CD4-positive, alpha-beta T cell treated with Interleukin-6 for 4 hours (primary cell): ENCODE data around the gene AFAP1.

Experiments used
- DNase-seq: peaks from one replicate; pipeline ENCODE4 v3.0.0-alpha.2; 2020; ENCODE audit warnings: mixed read lengths

The AFAP1 gene

DNA sequence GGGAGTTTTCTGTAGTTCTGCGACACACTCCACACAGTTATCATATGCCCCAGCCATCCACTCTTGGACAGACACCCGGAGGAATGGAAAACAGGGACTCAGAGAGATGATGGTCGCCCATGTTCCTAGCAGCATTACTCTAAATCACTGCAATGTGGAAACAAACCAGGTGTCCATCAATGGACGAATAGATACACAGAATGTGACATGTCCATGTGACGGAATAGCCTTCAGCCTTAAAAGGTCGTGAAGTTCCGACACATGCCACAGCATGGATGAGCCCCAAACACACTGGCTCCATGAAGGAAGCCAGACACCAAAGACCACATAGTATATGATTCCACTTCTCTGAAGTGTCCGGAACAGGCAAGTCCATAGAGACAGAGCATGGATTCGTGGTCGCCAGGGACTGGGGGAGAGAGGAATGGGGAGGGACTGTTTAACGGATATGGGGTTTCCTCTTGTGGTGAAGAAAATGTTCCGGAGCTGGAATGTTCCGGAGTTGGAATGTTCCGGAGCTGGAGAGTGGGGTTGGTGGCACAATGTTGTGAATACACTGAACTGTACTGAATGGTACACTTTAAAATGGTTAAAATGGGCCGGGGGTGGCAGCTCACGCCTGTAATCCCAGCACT, 28.7 kb upstream of the AFAP1 start:
- DNase-seq, result no peak

DNA sequence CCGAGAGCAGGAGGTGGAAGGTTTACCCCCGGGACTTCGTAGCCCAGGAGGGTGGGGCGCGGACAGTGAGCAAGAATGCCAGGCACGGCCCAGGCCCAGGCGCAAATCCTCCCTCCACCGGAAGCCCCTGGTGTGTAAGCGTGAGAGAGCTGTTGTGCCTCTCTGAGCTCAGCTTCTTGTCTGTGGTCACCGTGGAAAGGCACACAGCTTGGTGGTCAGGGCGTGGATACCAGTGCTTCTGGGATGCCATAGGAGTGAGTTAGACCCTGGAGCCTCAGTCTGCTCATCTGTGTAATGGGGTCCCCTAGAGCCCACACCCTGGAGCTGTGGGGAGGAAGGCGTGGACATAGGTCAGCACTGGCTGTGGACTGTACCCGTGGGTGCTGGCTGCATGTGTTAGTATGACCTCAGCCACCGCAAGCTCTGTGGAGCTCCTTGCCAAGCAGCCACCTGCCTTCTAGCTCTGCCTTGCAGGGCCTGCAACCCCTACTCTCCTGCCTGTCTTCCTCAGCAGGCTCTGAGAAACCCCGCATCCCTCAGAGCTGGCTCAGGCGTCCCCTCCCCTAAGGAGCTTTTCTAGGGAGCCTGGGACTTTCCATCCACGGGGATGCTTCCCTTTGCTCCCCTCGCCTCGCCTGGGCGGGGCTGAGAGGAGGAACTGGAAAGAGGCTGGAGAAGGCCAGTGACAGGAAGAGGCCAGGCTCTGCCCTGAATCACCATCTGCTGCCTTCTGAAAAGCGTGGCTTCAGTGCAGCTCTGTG, 28.0 kb upstream of the AFAP1 start:
- no peak for DNase-seq

DNA sequence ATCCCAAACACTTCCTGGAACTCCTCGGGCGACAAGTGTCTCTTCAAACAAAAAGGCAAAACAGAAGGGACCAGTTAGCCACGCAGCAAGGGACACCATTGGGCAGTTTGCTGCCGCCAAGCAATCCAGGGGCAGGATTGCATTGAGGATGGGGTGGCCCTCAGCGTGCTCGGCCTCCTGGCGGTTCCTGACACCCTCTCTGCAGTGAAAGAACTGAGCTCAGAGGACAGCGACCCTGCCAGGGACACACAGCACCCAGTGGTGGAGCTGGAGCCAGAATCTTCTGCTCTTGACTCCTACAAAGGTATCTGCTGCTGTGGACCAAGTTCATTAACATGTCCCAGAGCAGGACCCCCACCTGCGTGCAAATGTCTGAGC, 27.4 kb upstream of the AFAP1 start:
- no peak for DNase-seq

DNA sequence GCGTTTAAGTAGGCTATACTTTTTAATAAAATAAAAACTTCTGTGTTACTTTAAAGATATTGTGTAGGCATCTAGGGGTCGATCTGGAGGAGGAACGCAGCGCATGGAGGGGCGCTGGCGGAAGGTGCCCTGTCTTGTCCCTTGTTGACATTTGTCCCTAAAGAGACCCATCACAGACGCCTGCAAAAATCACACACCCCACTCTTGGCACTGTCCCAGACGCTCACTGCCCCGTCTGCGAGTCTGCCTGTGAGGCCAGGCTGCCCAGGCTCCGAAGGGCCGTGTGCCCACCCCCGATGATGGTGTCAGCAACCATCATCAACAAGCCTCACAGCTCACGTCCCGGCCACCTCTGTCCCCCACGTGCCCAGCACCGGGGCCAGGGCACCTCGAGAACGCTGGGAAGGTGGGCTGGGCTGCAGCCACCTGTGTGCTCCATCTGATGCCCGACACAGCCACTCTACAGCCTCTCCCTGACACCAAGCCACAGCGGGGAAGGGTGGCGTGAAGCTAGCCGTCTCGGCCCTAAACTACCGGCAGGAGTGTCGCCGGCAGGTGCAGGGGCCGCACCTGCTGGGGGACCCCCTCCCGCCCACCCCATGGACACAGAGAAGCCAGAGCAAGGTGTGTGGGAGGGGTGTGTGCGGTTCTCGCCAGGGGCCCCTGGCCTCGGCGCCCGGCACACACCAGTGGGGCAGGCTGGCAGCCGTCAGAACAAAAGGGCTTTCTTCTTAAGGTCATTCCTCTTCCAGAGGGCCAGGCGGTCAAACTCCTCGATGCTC, 26.8 kb upstream of the AFAP1 start:
- no peak for DNase-seq

DNA sequence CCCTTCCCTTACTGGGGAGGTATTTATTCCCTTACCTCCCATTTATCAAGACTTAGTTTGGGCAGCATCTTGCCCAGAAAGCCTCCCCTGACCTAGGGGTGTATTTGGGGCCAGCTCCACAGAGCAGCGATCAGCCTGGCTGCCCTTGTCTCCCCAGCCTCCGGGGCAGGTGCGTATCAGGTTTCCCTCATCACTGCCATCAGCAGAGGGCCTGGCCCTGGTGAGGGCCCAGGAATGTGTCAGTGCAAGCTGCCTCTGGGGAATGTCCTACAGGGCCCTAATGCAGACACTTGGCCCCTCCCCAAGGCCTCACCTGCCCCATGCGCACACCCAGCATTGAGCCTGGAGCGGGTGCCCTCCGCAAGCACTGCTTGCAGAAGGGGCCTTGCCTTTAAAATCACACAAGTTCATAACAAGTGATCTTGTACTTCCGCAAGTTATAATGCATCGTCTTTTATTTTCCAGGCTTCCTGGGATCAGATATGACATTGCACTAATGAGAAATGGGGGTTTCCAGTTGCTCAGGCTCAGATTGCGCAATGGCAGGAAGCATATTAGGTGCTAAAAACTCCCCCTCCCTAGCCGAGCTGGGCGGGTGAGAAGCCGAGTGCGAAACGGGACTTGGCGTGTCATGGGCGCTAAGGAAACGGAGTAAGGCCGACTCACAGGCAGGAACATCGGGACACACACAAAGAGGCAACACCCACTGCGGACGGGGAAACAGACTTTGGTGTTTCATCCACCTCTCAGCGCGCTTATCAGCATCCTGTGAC, 25.4 kb upstream of the AFAP1 start:
- DNase-seq, result peak; percentile 50

DNA sequence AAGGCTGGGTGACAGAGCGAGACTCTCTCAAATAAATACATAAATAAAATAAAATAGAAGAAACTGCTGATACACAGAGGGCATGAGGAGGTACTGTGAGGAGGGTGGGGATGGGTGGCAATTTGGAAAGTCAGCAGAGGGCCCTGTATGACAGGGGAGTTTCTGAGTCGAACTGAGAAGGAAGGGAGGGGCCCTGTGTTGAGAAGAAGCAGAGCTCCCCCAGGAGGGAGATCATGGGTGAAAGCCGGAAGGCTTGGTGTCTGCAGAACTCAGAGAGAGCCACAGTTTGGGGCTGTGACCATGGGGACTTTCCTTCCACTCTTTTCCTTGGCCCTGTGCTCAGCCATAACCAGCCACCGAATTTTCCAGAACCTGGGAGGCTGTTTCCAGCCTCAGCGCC, 24.8 kb upstream of the AFAP1 start:
- DNase-seq, result peak; percentile 51

DNA sequence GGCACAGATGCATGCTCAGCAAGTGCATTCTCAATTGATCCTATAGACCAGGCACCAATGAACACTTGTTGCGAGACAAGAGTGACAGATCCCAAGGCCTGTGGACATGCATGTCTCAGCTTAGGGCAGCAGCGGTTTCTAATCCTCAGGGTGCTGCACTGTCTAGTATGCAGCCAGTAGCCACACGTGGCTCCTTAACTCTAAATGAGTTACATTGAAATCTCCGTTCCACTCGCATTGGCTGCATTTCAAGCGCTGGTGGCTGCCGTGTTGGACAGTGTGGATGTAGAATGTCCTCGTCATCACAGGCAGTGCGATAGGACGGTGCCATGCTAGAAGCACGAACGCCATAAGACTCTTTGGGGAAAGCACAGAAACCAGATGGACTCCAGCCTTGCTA, 24.0 kb upstream of the AFAP1 start:
- DNase-seq, result no peak

DNA sequence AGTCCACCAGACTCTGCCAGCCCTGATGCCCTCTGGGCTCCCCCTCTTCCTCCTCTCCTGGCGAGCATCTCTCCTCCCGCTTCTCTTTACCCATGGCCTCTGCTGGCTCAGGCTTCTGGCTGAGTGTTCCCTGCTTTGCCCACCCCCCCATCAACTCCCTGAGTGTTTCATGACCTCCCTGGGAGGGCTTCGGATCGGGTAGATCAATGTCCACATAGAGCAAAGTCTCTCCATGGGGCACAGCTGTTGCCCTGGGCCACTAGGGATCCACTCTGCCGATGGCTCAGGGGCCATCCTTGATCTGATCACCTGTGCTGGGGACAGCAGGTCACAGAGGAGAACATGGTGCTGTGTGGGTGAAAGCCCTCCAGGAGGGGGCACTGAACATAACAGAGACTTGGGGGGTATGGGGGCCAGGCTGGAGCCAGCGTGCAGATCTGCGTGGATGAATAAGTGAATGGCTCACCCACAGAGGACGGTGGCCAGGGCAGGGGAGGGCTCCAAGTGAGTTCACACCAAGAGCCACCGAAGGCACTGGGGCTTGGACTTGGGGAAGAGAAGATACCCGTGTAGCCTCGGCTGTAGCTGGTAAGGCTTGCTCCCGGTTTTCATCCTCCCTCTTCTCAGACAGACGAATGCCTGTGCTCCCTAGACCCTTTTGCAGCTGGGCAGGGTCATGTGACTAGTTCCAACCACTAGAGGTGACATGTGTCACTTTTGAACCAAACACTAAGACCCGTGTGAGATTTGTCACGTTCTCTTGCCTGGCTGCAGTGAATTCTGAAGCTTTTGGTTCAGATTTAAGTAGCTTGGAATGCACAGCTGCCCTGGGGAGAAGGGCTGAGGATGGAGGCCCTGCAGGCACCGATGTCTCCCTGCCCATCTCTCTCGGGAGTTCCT, 23.2 kb upstream of the AFAP1 start:
- no peak for DNase-seq

DNA sequence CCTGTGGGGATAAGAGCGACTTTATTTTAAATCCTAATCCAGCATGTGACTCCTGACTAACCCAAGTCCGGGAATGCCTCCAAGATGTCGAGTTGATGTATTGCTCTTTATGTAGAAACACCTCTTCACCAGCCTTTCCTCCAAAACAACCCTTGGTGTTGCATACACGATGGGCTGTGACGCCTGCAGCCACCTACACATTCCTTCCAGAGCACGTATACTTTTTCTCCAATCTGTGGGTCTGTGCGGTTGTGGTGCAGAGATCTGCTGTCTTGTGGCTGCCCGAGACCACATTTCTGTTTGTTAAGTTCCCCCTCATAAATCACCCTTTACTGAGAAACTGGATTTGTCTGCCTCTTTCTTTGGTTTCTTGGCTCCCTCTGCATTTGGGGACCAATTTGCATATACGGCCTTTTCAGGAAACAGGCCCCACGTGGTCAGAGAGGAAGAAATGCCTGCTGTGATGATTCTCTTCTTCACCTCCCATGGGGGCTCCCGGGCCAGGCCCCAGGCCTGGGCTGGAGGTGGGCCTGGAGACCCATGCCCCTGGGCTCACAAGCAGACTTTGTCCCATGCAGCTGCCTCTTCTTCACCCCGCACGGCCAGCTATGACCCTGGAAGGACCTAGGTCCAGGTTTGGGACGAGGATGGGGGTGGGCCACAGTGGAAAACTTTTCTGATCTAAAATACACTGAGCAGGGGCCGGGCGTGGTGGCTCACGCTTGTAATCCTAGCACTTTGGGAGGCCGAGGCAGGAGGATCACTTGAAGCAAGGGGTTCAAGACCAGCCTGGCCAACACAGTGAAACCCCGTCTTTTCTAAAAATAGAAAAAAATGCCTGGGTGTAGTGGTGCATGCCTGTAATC, 21.4 kb upstream of the AFAP1 start:
- no peak for DNase-seq

DNA sequence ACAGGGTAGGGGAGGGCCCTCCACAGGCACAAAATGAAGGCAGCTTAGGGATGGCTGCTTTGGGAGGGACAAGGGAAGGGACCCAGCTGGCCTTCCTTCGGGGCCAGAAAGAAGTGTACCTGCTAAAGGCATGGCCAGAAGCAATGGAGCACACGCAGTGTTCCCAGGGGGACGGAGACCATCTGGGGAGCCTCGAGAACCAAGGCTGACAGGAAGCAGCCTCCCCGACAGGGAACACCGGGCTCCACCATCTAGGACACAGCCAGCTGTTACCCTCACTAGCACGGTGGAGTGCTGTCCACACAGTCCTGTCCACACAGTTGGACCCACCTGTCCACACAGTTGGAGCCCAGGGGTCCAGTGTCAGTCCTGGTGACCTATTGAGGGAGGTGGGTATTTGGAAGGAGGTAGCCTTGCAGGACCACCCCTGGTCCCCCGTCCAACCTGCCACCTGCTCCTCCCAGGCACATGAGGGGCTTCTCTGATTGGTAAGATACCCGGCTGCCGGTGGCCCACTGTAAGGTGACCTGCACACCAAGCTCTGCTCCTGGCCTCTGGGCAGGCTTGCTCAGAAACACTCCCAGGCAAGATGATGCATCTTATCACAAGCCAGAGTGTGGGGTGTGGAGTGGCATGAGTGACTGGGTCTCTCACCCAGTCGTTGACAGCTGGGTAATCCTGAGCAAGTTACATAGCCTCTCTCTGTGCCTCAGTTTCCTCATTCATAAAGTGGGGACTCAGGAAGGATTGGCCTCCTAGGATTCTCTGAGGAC, 20.5 kb upstream of the AFAP1 start:
- no peak for DNase-seq

DNA sequence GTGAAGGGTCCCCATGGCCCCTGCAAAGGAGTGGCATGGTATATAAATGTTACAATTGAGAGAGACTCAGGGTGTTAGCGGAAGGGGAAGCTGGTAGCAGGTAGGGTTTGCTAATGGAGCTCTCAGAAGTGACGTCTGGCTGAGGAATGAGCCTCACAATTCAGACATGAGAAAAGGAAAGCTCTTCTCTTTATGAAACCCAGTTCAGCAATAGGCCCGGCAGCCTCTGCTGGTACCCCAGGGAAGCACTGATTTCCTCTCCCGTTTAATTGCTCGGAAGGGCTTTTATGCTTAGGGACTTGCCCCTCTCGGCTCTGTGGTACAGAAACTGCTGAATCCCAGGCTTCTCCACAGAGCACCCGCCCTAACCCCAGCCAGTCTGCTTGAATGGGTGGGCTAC, 19.4 kb upstream of the AFAP1 start:
- DNase-seq, result no peak

DNA sequence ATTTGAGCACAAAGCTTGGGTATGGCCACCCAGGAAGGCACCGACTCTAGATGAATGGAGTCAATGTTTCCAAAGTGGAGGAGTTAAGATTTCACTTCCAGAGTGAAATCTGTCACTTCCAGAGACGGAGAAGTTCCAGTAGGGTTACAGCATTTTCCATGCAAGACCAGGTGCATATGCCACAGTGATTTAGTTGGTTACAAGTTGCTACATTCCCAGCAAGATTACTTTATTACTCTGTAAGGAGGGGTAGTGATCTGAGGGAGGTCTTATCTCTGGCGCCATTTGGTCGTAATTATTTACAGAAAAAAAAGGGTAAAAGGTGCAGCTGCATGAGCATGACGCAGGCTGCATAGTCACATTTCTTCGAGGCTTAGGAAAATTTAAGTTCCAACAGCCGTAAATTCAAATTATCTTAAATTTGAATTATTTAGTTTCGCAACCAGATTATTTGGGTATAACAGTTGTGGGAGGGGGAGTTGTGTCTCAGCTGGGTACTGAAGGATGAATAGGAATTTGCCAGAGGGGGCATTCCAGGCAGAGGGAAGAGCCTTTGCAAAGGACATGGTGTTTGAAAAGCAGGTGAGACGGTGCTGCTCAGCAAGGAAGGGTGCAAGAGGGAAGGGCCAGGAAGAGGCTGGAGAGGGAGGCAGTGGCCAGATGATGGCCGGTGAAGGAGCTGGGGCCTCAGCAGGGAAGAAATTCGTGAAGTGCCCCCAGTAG, 17.4 kb upstream of the AFAP1 start:
- DNase-seq, result no peak

DNA sequence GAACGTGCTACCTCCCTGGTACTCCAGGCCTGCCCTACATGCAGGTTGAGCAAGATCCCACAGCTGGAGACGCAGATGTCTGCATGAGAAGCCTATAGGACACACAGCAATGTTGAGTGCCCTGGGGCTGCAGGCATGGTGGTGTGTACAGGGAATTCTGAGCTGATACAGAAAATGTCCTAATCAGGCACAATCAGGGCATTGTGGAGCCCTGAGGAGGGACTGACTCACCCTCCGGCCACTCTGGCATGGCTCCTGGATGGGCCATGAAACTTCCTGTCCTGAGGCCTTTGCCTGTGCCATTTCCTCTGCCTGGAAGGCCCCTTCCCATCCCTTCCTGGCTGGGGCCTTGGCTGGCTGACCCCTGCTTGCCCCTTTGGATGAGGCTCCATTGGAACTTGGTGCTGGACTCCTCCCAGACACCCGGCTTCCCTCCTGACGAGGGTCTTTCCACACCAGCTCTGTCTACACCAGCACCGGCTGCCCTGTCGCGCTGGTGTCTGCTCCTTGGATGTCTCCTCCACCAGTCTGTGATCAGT, 16.7 kb upstream of the AFAP1 start:
- no peak for DNase-seq

DNA sequence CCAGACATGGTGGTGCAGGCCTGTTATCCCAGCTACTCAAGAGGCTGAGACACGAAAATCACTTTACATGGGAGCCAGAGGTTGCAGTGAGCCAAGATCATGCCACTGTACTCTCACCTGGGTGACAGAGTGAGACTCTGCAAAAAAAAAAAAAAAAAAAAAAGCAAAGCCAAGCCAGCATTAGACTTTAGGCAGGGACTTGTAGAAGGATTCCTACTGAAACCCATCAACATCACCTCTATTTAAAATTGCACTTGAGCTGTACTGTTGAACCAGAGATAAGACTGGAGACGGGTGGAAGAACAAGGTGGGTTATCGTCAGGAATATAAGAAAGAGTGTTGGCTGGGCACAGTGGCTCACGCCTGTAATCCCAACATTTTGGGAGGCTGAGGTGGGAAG, 15.7 kb upstream of the AFAP1 start:
- no peak for DNase-seq

DNA sequence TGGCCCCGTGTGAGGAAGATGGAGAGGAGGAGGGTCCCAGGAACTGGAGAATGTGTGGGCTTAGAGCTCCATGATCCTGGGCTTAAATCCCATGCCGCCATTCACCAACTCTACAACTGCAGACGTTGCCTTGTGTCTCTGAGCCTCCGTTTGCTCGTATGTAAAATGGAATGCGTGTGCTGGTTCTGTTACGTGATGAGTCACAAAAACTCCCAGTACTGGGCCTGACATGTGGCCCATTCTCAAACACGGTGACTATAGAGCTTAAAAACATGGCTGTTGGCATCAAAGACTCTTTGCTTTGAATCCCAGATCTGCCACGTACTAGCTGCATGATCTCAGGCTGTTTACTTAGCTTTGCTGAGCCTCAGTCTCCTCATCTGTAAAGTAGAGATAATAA, 13.0 kb upstream of the AFAP1 start:
- DNase-seq, result no peak

DNA sequence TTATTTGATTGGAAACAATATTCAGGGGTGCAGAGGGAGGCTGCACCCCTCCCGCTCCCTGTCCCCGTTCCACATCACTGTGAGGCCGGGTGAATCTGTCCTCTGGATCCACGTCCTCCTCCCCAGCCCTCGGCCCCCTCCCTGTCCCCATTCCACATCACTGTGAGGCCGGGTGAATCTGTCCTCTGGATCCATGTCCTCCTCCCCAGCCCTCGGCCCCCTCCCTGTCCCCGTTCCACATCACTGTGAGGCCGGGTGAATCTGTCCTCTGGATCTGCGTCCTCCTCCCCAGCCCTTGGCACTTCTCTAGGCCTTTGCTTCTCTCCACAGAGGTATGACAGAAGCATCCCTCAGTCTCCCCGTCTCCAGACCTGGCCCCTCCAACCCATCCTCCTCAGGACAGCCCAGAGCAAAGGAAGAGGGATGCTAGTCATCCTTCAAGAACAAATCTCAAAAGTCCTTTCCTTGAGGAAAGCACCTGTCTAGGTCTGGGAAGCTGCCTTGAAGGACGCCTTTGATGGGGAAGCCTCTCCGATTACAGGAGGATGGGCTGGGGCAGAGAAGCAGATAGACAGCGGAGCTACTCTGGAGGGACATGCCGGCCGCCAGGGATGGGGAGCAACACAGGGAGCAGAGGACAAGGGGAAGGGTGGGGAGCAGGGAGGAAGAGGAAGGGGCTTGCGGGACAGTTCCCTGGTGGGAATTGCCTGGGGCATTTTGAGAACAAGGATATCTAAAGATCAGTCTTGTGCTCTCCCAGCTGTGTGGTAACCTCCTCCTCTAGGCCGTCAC, 10.8 kb upstream of the AFAP1 start:
- no peak for DNase-seq

DNA sequence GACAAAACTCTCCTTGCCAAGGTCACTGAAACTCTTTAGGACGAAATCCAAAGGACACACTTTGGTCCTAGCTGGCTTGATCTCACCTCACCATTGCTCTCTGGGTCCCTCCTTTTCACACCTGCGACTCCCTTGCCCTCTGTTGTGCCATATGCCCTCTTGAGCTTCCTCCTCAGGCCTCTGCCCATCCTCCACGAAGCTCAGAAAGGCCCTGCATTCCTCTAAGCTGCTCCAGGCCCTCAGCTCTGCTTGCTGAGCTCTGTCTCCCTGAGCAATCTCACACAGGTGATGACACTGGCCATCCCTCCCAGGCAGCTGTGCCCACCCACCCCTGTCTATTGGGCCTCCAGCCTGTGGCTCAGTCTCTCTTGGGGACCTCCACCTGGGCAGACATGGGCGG, 10.1 kb upstream of the AFAP1 start:
- DNase-seq, result no peak

DNA sequence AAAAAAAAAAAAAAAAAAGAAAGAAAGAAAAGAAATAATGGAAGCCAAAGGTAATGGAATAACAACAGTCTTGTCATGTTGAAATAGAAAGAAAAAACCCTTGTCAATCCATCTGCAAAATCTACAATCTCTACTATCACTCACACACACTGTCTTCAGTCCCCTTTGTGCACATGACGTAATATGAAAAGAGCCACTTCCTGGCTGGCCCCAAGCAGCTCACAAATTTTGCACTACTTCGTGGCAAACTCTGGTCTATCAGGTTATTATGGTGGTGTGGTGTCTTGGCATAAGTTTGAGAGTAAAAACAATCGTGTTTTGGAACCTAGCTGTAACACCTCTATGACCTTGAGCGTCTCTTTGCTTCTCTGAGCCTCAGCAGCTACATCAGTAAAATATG, 8.3 kb upstream of the AFAP1 start:
- no peak for DNase-seq
